PC-3 (cell line): ENCODE results near the gene LCLAT1. TPM values are rescaled to one million over a fixed set of nuclear protein-coding genes. Genes with fewer than 3 reads are reported as not detected.

Experiments
- ATAC-seq: fragments of 200-7000 bp; cut with Tn5 transposase; 2 replicates; pipeline ENCODE4 v1.9.1; 2020; ENCODE audit warnings: mild to moderate bottlenecking, moderate library complexity
- BruUV-seq: library from RNA; stranded (reverse); fragments of 400-500 nt; replicated peaks from 2 replicates; lab custom pipeline; 2021; lab: Mats Ljungman, UMichigan
- CTCF ChIA-PET: fragments of 300-600 bp; sonication (Branson Sonifier 250); formaldehyde crosslinking; loops from one replicate; lab custom pipeline; 2022; ENCODE audit warnings: antibody characterized with exemption; lab: Charles Lee
- POLR2A ChIA-PET: fragments of 300-600 bp; sonication (Branson Sonifier 250); formaldehyde crosslinking; loops from one replicate; lab custom pipeline; 2022; ENCODE audit warnings: antibody characterized with exemption; ENCODE audit not compliant: unreplicated experiment; lab: Charles Lee
- DNase-seq: peaks from one replicate; pipeline ENCODE4 v3.0.0-alpha.2; 2015
- H2AFZ ChIP-seq: fragments of 300-600 bp; sonication (generic); 2 replicates; pipeline ENCODE4 v1.6.0; 2016; ENCODE audit warnings: antibody characterized with exemption, low read length
- H3F3A ChIP-seq: fragments of 300-600 bp; sonication (generic); one replicate; pipeline ENCODE4 v1.6.0; 2017; ENCODE audit warnings: antibody characterized with exemption, low read length, control low read depth, mild to moderate bottlenecking; ENCODE audit not compliant: unreplicated experiment
- H3K27ac ChIP-seq: fragments of 300-600 bp; sonication (generic); 2 replicates; pipeline ENCODE4 v1.5.1; 2016; ENCODE audit warnings: mild to moderate bottlenecking, low read length
- H3K27me3 ChIP-seq: fragments of 300-600 bp; sonication (generic); 2 replicates; pipeline ENCODE4 v1.6.1; 2016; ENCODE audit warnings: low read length, mixed read lengths
- H3K36me3 ChIP-seq: fragments of 300-600 bp; sonication (generic); 2 replicates; pipeline ENCODE4 v1.6.1; 2016; ENCODE audit warnings: low read depth, mixed run types, low read length, mixed read lengths
- H3K4me1 ChIP-seq: fragments of 300-600 bp; sonication (generic); 2 replicates; pipeline ENCODE4 v1.5.1; 2016; ENCODE audit warnings: low read length; ENCODE audit not compliant: insufficient read depth
- H3K4me2 ChIP-seq: fragments of 300-600 bp; sonication (generic); 2 replicates; pipeline ENCODE4 v1.6.0; 2016; ENCODE audit warnings: low read length
- H3K4me3 ChIP-seq: fragments of 300-600 bp; sonication (generic); 2 replicates; pipeline ENCODE4 v1.5.1; 2016; ENCODE audit warnings: mild to moderate bottlenecking, low read length, mixed read lengths
- H3K79me2 ChIP-seq: fragments of 300-600 bp; sonication (generic); 2 replicates; pipeline ENCODE4 v1.6.1; 2017; ENCODE audit warnings: low read length, mixed read lengths
- H3K9ac ChIP-seq: fragments of 300-600 bp; sonication (generic); 2 replicates; pipeline ENCODE4 v1.6.0; 2016; ENCODE audit warnings: mild to moderate bottlenecking, low read length
- H3K9me2 ChIP-seq: fragments of 300-600 bp; sonication (generic); replicated peaks from 2 replicates; pipeline ENCODE4 v1.6.1; 2016; ENCODE audit warnings: mixed run types, low read length, mixed read lengths
- H3K9me3 ChIP-seq: fragments of 300-600 bp; sonication (generic); 2 replicates; pipeline ENCODE4 v1.6.1; 2016; ENCODE audit warnings: low read length, mixed read lengths
- H4K20me1 ChIP-seq: fragments of 300-600 bp; sonication (generic); 2 replicates; pipeline ENCODE4 v1.6.1; 2016; ENCODE audit warnings: low read length, mixed read lengths
- CTCF ChIP-seq: fragments of 300-600 bp; sonication (generic); conservative IDR thresholded peaks from 2 replicates; pipeline ENCODE4 v1.5.1; 2017; ENCODE audit warnings: antibody characterized with exemption, low read depth, mild to moderate bottlenecking, low read length
- EZH2 ChIP-seq: fragments of 300-600 bp; sonication (generic); IDR thresholded peaks from one replicate; pipeline ENCODE4 v1.6.1; 2017; ENCODE audit warnings: antibody characterized with exemption, mild to moderate bottlenecking, low read length; ENCODE audit not compliant: unreplicated experiment
- EZH2phosphoT487 ChIP-seq: fragments of 300-600 bp; sonication (generic); IDR thresholded peaks from 2 replicates; pipeline ENCODE4 v1.6.1; 2018; ENCODE audit warnings: mild to moderate bottlenecking, antibody characterized with exemption, low read length, borderline replicate concordance
- intact Hi-C: fragments of 100-400 bp; cut with micrococcal nuclease; formaldehyde crosslinking; loops from 2 replicates; pipeline ENCODE4 v1.9.0; 2023
- total RNA-seq: library from RNA; depleted of rRNA; stranded (reverse); fragments of >200 nt; gene quantifications from 2 replicates; pipeline ENCODE4 v1.2.3, GENCODE V29; 2014

Gene LCLAT1
- total RNA-seq, 1 experiment from 2014 or later = 22.0 TPM

GRCh38 chr2:30647752-30648457 is 200.9 kb downstream of the LCLAT1 start:
- no peaks in the 10 kb centered on the region for H3K9me3 ChIP-seq
- ChIA-PET POLR2A (no interaction called here), CTCF (no interaction called here)
- no peak overlapping the region for H3K9ac ChIP-seq
- H2AFZ ChIP-seq = no peak overlapping the region
- H4K20me1 ChIP-seq = no peaks in the 10 kb centered on the region
- TF ChIP-seq EZH2phosphoT487 (no peak), CTCF (no peak), EZH2 (no peak)
- ATAC-seq = no peak
- no peaks in the 10 kb centered on the region for H3K79me2 ChIP-seq
- no peak overlapping the region for H3K27ac ChIP-seq
- H3K4me2 ChIP-seq = no peak overlapping the region
- no peak overlapping the region for H3K4me3 ChIP-seq
- H3K9me2 ChIP-seq = no peaks in the 10 kb centered on the region
- H3K36me3 ChIP-seq = no peaks in the 10 kb centered on the region
- no peaks in the 10 kb centered on the region for H3K27me3 ChIP-seq
- no peak for DNase-seq
- intact Hi-C loops = no loop called here
- no peaks in the 10 kb centered on the region for H3F3A ChIP-seq
- H3K4me1 ChIP-seq = no peaks in the 10 kb centered on the region
- no TSS peak for BruUV-seq

- Histone ChIP-seq H3K27ac (no peak overlapping the region), H3K9me3 (no peaks in the 10 kb centered on the region), H3K79me2 (no peaks in the 10 kb centered on the region), H4K20me1 (no peaks in the 10 kb centered on the region), H3K4me1 (no peaks in the 10 kb centered on the region), H3K4me2 (no peak overlapping the region), H3K4me3 (no peak overlapping the region), H3K9me2 (no peaks in the 10 kb centered on the region), H3K27me3 (no peaks in the 10 kb centered on the region), H3F3A (no peaks in the 10 kb centered on the region), H3K9ac (no peak overlapping the region), H2AFZ (no peak overlapping the region), H3K36me3 (no peaks in the 10 kb centered on the region)
- ATAC-seq (no peak), DNase-seq (no peak)
- no peak for TF ChIP-seq EZH2
- TF ChIP-seq CTCF = no peak
- no peak for TF ChIP-seq EZH2phosphoT487
- no TSS peak for BruUV-seq
- ChIA-PET POLR2A (no interaction called here), CTCF (no interaction called here)
- intact Hi-C loops = no loop called here
Measured at GRCh38 chr2:30649278-30649677, 202.2 kb downstream of the LCLAT1 start.

- no peaks in the 10 kb centered on the region for H3K4me1 ChIP-seq
- H3K27me3 ChIP-seq = no peaks in the 10 kb centered on the region
- intact Hi-C loops = no loop called here
- H3K4me3 ChIP-seq = no peak overlapping the region
- no peak overlapping the region for H3K27ac ChIP-seq
- no TSS peak for BruUV-seq
- no peak for DNase-seq
- no peak overlapping the region for H3K9ac ChIP-seq
- ChIA-PET POLR2A (no interaction called here), CTCF (no interaction called here)
- no peaks in the 10 kb centered on the region for H3K79me2 ChIP-seq
- no peaks in the 10 kb centered on the region for H3K9me3 ChIP-seq
- H3K36me3 ChIP-seq = no peaks in the 10 kb centered on the region
- no peak for ATAC-seq
- H2AFZ ChIP-seq = no peak overlapping the region
- no peaks in the 10 kb centered on the region for H3F3A ChIP-seq
- no peaks in the 10 kb centered on the region for H3K9me2 ChIP-seq
- TF ChIP-seq EZH2 = no peak
- TF ChIP-seq EZH2phosphoT487 = no peak
- no peak for TF ChIP-seq CTCF
- H3K4me2 ChIP-seq = no peak overlapping the region
- H4K20me1 ChIP-seq = no peaks in the 10 kb centered on the region
Measured at GRCh38 chr2:30649828-30650227, 202.8 kb downstream of the LCLAT1 start.
